Measurements from ENCODE around the gene MGLL.

Gene MGLL

GRCh38 chr3:127729556-127730056 lies 92.7 kb downstream of the MGLL start:
- peak; percentile 76 to 92 for DNase-seq (ENCODE audit: low read depth in 1 of 2, low spot score in 1 of 2)
- Histone ChIP-seq H3K27me3 (ENCODE audit: insufficient read depth, poor library complexity, severe bottlenecking) (no peaks in the 10 kb centered on the region), H3K4me3 (replicated peaks; ENCODE audit: insufficient read depth, low read length) (no peak overlapping the region), H3K27ac (replicated peaks) (peak overlapping the region; percentile 36)
- TF ChIP-seq REST (IDR thresholded peaks at IDR 0.05; ENCODE audit: insufficient replicate concordance, low read depth) (no peak), POLR2AphosphoS5 (IDR thresholded peaks at IDR 0.05; ENCODE audit: low read depth) (no peak), CTCF (IDR thresholded peaks at IDR 0.05; ENCODE audit: insufficient read depth, low read length) (no peak), GABPA (IDR thresholded peaks at IDR 0.05; ENCODE audit: low read depth) (no peak)

GRCh38 chr3:127728417-127729015 lies 93.8 kb downstream of the MGLL start:
- TF ChIP-seq POLR2AphosphoS5 (IDR thresholded peaks at IDR 0.05; ENCODE audit: low read depth) (no peak), SPI1 (IDR thresholded peaks at IDR 0.05; ENCODE audit: borderline replicate concordance, low read depth) (no peak), REST (IDR thresholded peaks at IDR 0.05; ENCODE audit: insufficient replicate concordance, low read depth) (no peak), CTCF (IDR thresholded peaks at IDR 0.05; ENCODE audit: insufficient read depth, low read length) (no peak), GABPA (IDR thresholded peaks at IDR 0.05; ENCODE audit: low read depth) (no peak)
- no peaks in the 10 kb centered on the region for H3K27me3 ChIP-seq (ENCODE audit: insufficient read depth, poor library complexity, severe bottlenecking)
- DNase-seq (ENCODE audit: low read depth in 1 of 2, low spot score in 1 of 2), result no peak
- H3K27ac ChIP-seq (replicated peaks), result no peak overlapping the region
- H3K4me3 ChIP-seq (replicated peaks; ENCODE audit: insufficient read depth, low read length), result no peak overlapping the region

- no peak for TF ChIP-seq SPI1 (IDR thresholded peaks at IDR 0.05; ENCODE audit: borderline replicate concordance, low read depth)
- TF ChIP-seq CTCF (IDR thresholded peaks at IDR 0.05; ENCODE audit: insufficient read depth, low read length), result no peak
- TF ChIP-seq GABPA (IDR thresholded peaks at IDR 0.05; ENCODE audit: low read depth), result no peak
- no peak for TF ChIP-seq REST (IDR thresholded peaks at IDR 0.05; ENCODE audit: insufficient replicate concordance, low read depth)
- no peak for TF ChIP-seq POLR2AphosphoS5 (IDR thresholded peaks at IDR 0.05; ENCODE audit: low read depth)
- no peaks in the 10 kb centered on the region for H3K27me3 ChIP-seq (ENCODE audit: insufficient read depth, poor library complexity, severe bottlenecking)
- H3K4me3 ChIP-seq (replicated peaks; ENCODE audit: insufficient read depth, low read length), result no peak overlapping the region
- no peak overlapping the region for H3K27ac ChIP-seq (replicated peaks)
- no peak for DNase-seq (ENCODE audit: low read depth in 1 of 2, low spot score in 1 of 2)
Measured at GRCh38 chr3:127726894-127727293, 95.4 kb downstream of the MGLL start.

All from HL-60 (cell line).